Activated T-helper 1 cell treated with Interleukin-2 at 50 U/mL for 16 hours (primary cell): ENCODE data around the gene LHFPL3.
"Not testable (repeated sequence)": the region's sequence is repeated elsewhere in the genome, so short reads cannot be mapped to it uniquely, and the experiment has no call there.

Experiments
- DNase-seq: peaks from one replicate; pipeline ENCODE4 v3.0.0-alpha.2; 2020; ENCODE audit warnings: low read depth

LHFPL3 gene

DNA sequence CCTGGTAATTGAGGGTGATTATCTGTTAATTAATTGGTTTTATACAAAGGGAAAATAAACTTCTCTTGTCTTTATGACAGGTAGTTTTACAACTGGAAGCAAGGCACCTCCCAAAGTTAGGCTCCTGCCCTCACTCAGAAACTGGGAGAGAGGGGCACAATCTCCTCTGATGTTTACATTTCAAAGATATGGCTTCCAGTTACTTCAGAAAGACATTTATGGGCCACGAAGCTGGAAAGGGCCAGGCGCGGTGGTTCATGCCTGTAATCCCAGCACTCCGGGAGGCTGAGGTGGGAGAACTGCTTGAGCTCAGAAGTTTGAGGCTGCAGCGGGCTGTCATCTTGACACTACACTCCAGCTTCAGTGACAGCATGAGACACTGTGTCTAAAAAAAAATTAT, 570.0 kb downstream of the LHFPL3 start:
- DNase-seq = no peak

DNA sequence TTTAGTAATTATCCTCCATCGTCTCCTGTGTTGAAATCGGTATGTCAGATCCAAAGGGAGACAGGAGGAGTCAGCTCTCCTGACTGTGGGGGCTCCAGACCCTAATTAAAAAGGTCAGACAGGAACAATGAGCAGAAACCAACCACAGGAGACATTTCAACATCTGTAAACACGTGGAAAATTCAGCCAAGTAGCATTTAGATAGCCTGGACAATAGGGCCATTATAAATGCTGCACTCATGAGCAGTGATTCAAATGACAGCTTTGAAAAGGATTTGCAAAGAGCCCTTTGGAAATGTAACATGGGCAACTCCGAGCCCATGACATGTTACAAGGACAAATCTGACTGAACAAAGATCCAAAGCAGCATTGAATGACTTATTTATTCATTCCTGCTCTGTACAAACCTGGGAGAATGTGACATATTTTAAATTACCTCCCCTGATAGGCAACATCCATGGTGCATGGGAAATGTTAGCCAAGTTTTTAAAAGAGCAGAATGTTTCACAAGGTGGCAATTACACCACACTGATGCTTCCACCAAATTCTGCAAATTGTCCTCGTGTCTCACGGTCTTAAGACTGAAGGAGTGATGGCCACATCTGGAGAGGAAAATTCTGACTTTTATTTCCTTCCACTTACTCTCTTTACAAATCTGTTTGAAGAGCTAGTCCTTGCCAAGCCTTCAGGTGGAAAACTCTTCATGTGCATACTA, 572.3 kb downstream of the LHFPL3 start:
- DNase-seq = no peak

DNA sequence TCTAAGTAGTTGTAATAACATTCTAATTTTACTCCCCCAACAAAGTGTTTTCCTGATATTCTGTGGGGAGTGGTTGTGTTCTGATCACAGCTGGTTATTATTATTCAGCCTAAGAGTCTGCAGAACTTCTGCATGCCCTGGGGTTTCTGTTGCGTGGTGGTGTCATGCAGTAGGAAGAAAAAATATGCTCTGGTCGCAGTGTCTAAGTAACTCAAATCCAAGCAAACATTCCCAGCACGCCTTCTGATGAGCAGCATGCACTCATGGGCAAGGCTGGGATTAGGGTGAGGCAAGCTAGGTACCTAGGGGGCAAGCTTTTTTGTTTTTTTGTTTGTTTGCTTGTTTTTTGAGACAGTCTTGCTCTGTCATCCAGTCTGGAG, 572.8 kb downstream of the LHFPL3 start:
- no peak for DNase-seq

DNA sequence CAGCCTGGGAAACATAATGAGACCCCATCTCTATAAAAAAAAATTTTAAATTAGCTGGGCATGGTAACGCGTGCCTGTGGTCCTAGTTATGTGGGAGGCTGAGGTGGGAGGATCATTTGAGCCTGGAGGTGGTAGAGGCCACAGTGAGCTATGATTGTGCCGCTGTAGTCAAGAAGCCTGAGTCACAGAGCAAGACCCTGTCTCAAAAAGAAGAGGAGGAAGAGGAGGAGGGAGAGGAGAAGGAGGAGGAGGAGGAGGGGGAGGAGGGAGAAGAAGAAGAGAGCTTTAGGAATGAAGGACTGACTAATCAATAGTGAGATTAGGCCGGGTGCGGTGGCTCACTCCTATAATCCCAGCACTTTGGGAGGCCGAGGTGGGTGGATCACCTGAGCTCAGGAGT, 573.8 kb downstream of the LHFPL3 start:
- no peak for DNase-seq

DNA sequence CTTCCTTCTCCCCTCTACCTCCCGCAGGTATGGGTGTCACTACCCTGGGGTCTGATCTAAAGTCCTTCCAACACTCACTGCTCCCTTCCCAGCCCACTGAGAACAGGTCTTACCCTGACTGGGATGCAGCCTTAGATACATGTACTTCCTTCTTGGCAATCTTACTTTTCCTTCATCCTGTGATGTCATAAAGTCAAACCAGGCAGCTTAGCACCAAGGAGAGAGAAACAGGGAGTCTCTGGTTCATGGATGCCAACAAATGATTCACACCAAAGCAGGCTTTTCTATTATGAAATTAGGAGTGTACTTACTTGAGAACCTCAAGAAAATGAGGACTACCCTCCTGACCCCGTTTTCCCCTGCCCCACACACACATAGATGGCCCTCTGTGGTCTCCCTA, 574.6 kb downstream of the LHFPL3 start:
- DNase-seq = no peak

DNA sequence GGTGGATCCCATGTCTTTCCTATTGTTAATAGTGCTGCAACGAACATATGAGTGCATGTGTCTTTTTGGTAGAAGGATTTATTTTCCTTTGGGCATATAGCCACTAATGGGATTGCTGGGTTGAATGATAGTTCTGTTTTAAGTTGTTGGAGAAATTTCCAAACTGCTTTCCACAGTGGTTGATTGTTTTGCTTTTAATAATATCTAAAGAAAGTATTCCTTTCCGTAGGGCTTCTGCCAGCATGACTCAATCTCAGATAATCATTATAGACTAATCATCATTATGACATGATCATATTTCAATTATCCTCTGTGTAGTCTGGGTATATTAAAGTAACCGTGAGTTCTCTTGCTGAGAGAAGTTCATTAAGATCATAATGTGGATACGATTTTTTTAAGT, 575.4 kb downstream of the LHFPL3 start:
- DNase-seq = no peak

DNA sequence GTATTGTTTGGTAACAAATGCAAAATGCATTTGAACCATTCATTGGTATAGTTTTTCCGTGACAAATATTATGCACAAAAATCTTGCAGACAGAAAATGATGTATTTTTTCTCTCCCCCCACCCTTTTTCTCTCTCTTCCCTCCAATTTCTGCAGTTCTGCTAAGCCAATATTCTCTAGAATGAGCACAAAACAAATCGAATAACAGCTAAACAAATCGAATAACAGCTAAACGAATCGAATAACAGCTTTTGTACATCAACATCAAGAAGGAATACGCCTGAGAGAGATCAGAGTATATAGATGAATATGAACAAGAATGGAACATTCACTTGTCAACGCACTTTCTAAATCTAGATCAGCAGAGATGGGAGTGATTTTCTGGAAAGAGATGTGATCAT, 577.6 kb downstream of the LHFPL3 start:
- DNase-seq = no peak

DNA sequence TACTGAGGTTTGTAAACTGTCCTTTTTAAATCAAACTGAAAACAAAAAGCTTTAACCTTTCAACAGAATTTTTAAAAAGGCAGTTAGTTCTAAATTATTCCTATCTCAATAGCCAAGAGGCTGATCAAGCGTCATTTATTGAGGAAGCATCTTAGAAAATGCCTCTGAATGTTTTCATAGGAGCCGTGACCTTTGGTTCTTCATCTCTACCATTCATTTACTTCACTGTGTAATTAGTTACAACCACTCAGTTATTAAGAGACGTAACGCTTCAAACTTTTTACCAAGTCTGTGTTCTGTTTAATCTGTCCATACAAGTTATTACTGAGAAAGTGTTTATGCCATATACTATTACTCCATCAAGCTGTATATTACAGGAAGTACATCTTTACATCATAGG, 578.2 kb downstream of the LHFPL3 start:
- no peak for DNase-seq

DNA sequence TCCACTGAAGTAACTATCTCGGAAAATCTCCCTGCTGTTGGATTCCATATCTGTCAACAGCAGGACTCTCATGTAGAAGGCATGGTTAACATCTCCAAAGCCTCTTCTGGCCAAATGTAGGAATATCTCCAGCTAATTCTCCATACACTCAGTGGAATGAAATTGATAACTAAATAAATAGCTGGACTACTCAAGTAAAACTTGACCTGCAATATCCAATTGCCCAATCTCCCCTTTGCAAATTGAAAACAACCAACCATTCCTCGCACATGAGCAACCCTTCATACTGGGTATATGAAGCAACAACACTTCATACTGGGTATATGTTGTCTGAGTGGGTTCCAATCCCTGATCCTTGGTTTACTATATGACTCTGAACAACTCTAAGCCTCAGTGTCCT, 580.2 kb downstream of the LHFPL3 start:
- DNase-seq = no peak

DNA sequence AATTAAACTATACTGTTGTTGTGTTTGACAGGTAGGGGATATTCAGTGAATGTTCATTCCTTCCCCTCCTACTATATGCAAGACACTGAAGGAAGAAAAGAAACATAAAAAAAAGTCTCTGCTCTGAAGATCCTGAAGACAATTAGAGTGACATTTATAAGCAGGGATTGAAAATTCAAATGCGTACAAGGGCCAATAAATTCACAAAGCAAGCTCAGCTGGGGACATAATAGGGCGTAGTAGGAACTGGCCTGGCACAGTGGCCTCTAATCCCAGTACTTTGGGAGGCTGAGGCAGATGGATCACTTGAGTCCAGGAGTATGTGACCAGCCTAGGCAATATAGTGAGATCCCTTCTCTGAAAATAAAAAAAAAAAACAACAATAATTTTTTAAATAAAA, 580.7 kb downstream of the LHFPL3 start:
- no peak for DNase-seq

DNA sequence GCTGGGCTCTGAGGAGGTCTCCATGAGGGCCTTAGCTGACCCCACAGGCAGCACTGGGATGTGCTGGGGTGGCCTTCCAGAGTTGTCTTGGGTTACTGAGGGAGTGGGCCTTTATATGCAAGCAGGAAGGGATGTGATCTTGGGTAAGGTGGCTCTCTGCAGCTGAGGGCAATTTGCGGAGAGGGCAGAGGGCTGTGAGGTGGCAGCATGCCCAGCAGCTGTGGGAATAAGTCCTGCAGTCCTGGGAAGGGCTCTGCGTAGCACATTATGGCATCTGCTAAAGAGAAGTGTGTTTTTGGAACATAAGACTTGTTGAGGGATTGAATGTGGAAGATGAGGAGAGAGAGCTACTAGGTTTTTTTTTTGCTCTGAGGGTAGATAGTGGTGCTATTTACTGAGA, 586.0 kb downstream of the LHFPL3 start:
- DNase-seq = no peak

DNA sequence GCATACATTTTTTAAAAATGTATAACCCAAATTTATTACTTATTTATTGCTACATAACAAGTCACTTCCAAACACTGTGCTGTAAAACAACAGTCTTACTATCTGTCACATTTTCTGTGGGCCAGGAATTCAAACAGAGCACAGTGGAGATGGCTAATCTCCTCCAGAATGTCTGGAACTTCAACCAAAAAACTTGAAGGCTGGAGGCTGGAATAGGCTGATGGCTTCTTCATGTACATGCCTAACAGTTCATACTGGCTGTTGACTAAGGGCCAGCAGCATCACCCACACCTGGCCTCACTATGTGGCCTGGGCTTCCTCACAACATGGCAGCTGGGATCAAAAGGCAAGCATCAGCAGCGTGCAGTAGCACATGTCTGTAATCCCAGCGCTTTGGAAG, 593.2 kb downstream of the LHFPL3 start:
- no peak for DNase-seq

DNA sequence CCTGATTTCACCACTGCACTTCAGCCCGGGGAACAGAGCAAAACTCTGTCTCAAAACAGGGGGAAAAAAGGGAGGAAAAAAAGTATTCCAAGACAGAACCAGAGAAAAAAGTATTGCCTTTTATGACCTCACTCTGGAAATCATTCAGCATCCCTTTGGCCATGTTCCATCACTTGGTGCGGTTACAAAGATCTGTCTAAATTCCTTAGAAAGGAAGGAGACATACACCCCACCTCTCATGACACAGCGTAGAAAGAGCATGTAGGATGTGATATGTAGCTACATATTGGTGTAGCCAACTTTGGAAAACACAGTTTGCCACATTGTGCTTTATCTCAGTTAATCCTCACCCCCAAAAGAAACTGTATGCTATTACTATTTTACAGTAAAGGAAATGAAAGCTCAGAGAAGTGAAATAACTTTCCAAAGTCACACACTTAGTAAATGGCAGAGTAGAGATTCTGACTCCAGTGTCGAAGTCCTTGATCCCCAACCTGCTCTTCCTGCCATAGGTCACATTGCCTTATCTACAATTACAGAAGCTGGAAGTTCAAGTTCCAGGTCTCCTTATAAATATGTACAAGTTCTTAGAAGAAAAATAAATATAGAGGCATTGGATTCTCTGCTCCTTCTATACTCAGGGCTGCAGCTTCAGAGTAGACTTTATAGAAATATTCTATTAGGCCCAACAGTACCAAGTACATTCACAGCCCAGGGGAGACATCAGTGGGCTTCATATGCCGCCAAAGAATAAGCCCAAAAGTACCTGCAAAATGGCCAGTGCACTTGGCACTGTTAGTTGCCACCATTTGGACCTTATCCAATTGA, 594.0 kb downstream of the LHFPL3 start:
- no peak for DNase-seq

DNA sequence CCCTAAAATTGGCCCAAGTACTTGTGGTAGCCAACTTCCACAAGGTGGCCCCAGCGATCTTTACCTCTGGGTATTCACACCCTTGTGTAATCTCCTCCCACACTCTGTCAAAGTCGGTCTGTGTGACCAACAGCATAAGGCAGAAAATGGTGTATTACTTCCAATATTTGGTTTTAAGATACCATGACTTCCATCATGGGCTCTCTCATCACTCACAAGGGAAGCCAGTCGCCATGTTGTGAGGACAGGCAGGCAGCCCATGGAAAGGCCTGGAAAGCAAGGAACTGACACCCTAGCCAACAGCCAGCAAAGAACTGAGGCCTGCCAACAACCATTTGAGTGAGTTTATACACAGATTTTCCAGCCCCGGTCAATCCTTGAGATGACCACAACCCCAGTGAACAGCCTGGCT, 594.6 kb downstream of the LHFPL3 start:
- peak; percentile 33 for DNase-seq

DNA sequence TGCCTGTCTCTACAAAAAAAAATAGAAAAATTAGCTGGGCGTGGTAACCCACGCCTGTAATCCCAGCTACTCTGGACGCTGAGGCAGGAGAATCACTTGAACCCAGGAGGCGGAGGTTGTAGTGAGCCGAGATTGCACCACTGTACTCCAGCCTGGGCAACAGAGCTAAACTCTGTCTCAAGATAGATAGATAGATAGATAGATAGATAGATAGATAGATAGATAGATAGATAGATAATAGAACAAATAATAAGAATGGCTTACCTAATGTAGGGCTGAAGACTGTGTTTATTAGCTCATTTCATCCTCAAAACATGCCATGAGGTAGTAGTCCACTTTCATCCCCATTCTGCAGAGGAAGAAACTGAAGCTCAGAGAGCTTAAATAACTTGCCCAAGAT, 597.8 kb downstream of the LHFPL3 start:
- not testable (repeated sequence) for DNase-seq

DNA sequence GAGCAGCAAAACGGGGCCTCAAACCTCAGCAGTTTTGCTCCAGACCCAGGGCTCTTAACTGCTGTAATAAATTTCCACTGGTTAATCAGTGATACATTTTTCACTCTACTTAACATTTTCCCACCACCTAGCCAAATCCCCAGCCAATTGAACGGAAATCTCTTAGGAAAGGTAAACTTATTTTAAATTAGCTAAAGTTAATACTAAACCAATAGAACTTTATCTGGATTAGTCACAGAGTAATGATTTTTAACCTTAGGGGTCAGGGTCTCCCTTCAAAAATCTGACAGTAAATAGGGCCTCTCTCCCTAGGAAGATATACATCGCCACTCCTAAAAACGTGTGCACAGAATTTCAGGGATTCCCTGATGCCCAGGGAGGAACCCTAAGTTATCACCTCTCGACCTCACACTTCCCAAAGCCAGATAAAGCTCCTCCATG, 598.2 kb downstream of the LHFPL3 start:
- DNase-seq = no peak

DNA sequence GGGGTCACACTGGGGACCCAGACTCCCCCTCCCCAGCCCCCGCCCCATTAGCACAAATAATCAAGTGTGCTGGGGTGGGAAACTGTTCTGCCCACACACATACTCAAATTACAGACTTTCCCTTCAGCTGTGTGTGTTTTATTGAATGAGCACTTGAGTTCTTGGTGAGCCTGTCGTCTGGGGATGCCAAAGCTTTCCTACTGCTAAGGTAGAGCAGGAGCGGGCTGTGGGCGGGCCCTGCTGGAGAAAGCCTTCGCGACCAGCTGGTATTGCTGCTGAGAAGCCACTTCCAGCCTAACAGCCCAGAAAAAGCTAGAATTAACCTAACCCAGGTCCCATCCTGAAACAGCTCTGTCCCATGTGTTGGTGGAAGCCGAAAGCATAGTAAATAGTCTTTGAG, 598.7 kb downstream of the LHFPL3 start:
- no peak for DNase-seq

DNA sequence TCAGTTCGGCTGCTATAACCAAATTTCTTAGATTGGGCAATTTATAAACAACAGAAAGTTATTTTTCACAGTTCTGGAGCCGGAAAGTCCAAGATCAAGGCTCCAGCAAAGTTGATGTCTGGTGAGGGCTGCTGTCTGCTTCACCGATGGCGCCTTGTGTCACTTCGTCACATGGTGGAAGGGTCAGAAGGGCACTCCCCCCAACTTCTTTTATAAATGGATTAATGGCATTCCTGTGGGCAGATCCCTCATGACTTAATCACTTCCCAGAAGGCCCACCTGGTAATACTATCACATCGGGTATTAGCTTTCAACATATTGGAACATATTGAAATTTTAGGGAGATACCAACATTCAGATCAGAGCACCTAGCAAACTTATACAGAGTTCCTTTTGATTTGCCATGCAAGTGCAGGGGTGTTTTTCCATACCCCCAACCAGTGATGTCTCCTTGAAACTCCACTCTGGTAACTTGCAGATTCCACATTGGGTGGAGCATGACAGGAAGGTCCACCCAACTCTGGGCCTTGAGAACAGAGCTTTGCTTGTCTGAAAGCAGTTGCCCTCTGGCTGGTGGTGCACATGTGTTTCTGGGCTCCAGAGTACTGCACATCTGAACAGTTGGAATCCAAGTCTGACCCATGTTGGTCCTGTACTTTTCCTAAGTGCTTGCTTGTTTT, 600.5 kb downstream of the LHFPL3 start:
- no peak for DNase-seq

DNA sequence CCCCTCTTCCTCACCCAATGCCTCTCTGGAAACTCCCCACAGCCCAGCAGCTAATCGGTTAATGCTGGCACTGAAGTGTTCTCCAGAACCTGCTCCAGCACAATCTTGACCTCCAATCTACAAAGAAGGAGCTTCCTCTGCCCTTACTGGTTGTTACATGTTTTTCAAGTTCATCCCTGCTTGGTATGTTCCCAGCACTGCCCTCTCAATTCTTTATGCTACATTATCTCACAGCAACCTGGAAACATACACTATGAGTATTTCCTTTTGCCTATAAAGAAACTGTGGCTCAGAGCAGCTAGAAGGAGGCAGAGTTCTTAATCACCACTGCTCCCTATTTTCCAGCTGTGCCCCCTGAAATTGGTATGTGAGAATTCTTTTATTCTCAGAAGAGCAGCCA, 601.5 kb downstream of the LHFPL3 start:
- DNase-seq = no peak

DNA sequence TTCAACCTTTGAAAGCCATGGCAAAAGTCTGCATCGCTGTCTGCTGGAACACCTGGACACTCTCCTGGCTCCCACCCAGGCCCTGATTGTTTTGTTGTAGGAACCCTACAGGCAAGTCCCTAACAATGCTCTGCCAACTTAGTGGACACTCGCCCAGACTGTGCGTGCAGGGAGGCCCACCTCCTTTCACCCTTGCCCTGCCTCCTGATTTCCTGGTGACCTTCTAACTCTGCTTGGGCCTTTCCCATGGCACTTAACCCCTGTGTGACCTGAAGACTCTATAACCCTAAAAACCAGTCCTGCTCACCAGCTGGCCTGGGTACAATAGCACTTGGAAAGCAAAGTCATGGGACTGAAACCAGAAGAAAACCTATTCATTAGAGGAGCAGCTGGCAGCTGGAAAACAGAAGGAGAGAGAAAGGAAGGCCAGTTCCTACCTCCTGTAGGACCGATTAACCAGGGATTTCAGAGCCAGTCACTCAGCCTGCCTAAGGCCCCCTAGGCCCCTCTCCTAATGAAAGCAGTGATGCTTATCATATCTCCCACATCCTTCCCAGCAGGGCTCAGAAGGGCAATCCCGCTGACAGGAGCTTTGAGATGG, 602.9 kb downstream of the LHFPL3 start:
- no peak for DNase-seq

DNA sequence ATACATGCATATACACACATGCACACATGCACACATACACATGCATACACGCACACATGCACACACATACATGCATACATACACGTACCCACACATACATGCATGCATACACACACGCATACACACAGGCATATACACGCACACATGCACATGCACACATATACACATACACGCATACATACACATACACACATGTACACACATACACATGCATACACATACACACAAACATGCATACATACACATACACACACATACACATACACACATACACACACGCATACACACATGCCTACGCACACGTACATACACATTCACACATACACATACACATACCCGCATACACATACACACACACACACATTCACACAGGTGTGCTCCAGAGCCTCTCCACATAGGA, 604.6 kb downstream of the LHFPL3 start:
- no peak for DNase-seq

DNA sequence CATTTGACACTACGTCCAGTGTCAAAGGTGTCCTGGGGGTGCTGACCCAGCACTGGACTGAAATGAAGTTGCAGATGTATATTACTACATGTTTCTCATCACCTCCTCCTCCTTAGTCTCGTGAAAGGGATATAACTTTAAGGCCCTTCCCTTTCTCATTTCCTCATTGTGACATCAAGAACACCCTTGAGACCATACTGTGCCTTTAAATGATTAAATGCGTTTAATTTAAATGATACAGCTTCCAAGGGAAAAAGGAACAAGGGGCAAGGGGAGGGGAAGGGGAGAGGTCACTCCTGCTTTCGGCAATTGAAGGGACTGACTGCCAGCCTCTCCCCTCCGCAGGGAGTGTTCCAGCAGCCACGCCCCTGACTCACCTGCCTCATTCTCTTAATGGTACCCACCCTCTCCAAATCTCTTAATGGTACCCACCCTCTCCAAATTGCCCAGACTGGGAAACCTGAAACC, 605.2 kb downstream of the LHFPL3 start:
- no peak for DNase-seq

DNA sequence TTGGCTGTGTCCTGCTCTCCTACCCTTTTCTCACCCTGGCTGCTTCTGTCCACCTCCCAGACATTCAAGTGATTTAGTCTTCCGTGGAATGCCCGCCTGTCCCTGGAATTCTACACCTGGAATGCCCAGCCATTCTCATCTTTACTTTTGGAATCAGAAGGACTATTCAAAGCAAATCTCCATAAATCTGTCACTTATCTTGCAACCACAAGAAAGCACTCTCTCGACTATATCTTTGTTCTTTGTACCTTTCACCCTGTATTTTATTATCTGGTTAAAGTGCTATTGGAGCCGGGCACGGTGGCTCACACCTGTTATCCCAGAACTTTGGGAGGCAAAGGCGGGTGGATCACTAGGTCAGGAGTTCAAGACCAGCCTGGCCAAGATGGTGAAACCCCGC, 606.3 kb downstream of the LHFPL3 start:
- DNase-seq = no peak
